CD14-positive monocyte (primary cell): ENCODE measurements around the gene NINJ1. TPM values are rescaled to one million over a fixed set of nuclear protein-coding genes. Genes with fewer than 3 reads are reported as not detected.

Source experiments
- DNase-seq, 3 donors: peaks; one replicate each; pipeline ENCODE4 v3.0.0-alpha.2; 2011 to 2022
- H2AFZ ChIP-seq: 2 replicates; pipeline ENCODE4 v1.6.0; 2012; ENCODE audit warnings: mild to moderate bottlenecking, low read depth, low read length, inconsistent platforms; ENCODE audit not compliant: insufficient read depth, poor library complexity, severe bottlenecking
- H3K27ac ChIP-seq, 2 donors: 1 replicate in 1 of 2; 2 replicates in 1 of 2; pipeline ENCODE4 v1.5.1; 2012 to 2013; ENCODE audit warnings: low read length in 2 of 2, control low read depth in 1 of 2, inconsistent platforms in 1 of 2, low read depth in 1 of 2, mild to moderate bottlenecking in 1 of 2
- H3K27me3 ChIP-seq, 2 donors: one replicate each; pipeline versions ENCODE4 v1.6.0 to v1.6.1; 2011 to 2013; ENCODE audit warnings: low read length in 2 of 2; ENCODE audit not compliant: control insufficient read depth in 2 of 2, insufficient read depth in 2 of 2
- H3K36me3 ChIP-seq, 2 donors: replicated peaks in 1 of 2; 1 replicate in 1 of 2; 2 replicates in 1 of 2; pipeline versions ENCODE4 v1.5.1 to v1.6.1; 2012 to 2013; ENCODE audit warnings: low read length in 2 of 2, control low read depth in 1 of 2, inconsistent platforms in 1 of 2, mild to moderate bottlenecking in 1 of 2; ENCODE audit not compliant: insufficient read depth in 2 of 2, control insufficient read depth in 1 of 2
- H3K4me1 ChIP-seq, 2 donors: 1 replicate in 1 of 2; 2 replicates in 1 of 2; pipeline versions ENCODE4 v1.5.1 to v1.6.1; 2012 to 2013; ENCODE audit warnings: low read length in 2 of 2, control low read depth in 1 of 2, inconsistent platforms in 1 of 2, mild to moderate bottlenecking in 1 of 2, moderate library complexity in 1 of 2; ENCODE audit not compliant: insufficient read depth in 2 of 2, control insufficient read depth in 1 of 2
- H3K4me2 ChIP-seq: replicated peaks from 2 replicates; pipeline ENCODE3; 2012; ENCODE audit warnings: low read length, moderate library complexity, mild to moderate bottlenecking; ENCODE audit not compliant: poor library complexity, severe bottlenecking; ENCODE audit errors: extremely low read depth
- H3K4me3 ChIP-seq, 3 experiments: fragments of 200-600 bp in 1 of 3; sonication (generic) in 1 of 3; replicated peaks in 1 of 3; 1 replicate in 2 of 3; 2 replicates in 1 of 3; pipeline ENCODE4 v1.5.1; 2011 to 2013; ENCODE audit warnings: low read length in 3 of 3, mild to moderate bottlenecking in 3 of 3, control low read depth in 2 of 3, low read depth in 2 of 3, inconsistent platforms in 1 of 3, moderate library complexity in 1 of 3
- H3K79me2 ChIP-seq: 2 replicates; pipeline ENCODE4 v1.6.0; 2012; ENCODE audit warnings: mild to moderate bottlenecking, control low read depth, inconsistent platforms, low read length, moderate library complexity; ENCODE audit not compliant: insufficient read depth
- H3K9ac ChIP-seq: 2 replicates; pipeline ENCODE4 v1.6.0; 2017; ENCODE audit warnings: low read length, mild to moderate bottlenecking; ENCODE audit not compliant: insufficient read depth, poor library complexity, severe bottlenecking
- H3K9me3 ChIP-seq, 2 donors: replicated peaks in 1 of 2; 1 replicate in 1 of 2; 2 replicates in 1 of 2; pipeline versions ENCODE4 v1.5.1 to v1.6.1; 2012 to 2013; ENCODE audit warnings: low read length in 2 of 2, control low read depth in 1 of 2; ENCODE audit not compliant: control insufficient read depth in 1 of 2, insufficient read depth in 1 of 2
- H4K20me1 ChIP-seq: 2 replicates; pipeline ENCODE4 v1.6.0; 2012; ENCODE audit warnings: mild to moderate bottlenecking, low read length, control low read depth, moderate library complexity; ENCODE audit not compliant: insufficient read depth
- H3K27ac Mint-ChIP-seq, 7 donors: one replicate each; pipeline ENCODE4 v1.8.0; 2020; ENCODE audit warnings: mild to moderate bottlenecking in 7 of 7, mixed read lengths in 7 of 7, moderate library complexity in 6 of 7, inconsistent platforms in 2 of 7
- H3K27me3 Mint-ChIP-seq, 3 donors: one replicate each; pipeline ENCODE4 v1.8.0; 2021 to 2022; ENCODE audit warnings: low read depth in 3 of 3, mild to moderate bottlenecking in 3 of 3, mixed read lengths in 3 of 3, moderate library complexity in 3 of 3, inconsistent platforms in 1 of 3
- H3K36me3 Mint-ChIP-seq, 2 donors: one replicate each; pipeline ENCODE4 v1.8.0; 2020; ENCODE audit warnings: mixed read lengths in 2 of 2, inconsistent platforms in 1 of 2, mild to moderate bottlenecking in 1 of 2
- H3K4me1 Mint-ChIP-seq: one replicate; pipeline ENCODE4 v1.8.0; 2020; ENCODE audit warnings: mild to moderate bottlenecking, mixed read lengths
- H3K4me3 Mint-ChIP-seq, 2 donors: one replicate each; pipeline ENCODE4 v1.8.0; 2020; ENCODE audit warnings: mild to moderate bottlenecking in 2 of 2, mixed read lengths in 2 of 2, moderate library complexity in 1 of 2
- H3K9me3 Mint-ChIP-seq, 7 donors: one replicate each; pipeline ENCODE4 v1.8.0; 2020 to 2022; ENCODE audit warnings: mixed read lengths in 7 of 7, mild to moderate bottlenecking in 6 of 7, moderate library complexity in 6 of 7, inconsistent platforms in 2 of 7
- WGBS: methylation state at CpG from one replicate; pipeline ENCODE4 v1.1.5; 2013; ENCODE audit warnings: missing lambda C conversion rate; ENCODE audit not compliant: insufficient coverage; 5-methylcytosine and 5-hydroxymethylcytosine counted together
- intact Hi-C, 2 donors: fragments of 100-400 bp; cut with micrococcal nuclease; formaldehyde crosslinking; loops; one replicate each; pipeline versions ENCODE4 v1.15.0 to v1.15.1; 2023
- polyA plus RNA-seq, 3 donors: library from polyadenylated mRNA; depleted of rRNA in 1 of 3; unstranded in 2 of 3; stranded (reverse) in 1 of 3; fragments of 300-500 nt in 2 of 3; fragments of >200 nt in 1 of 3; fragmentation: Illumina TruSeq in 2 of 3; gene quantifications; 1 replicate in 2 of 3; 2 replicates in 1 of 3; pipeline ENCODE4 v1.2.3, GENCODE V29; 2012 to 2021
- TF ChIP-seq, protein P1 (sequence below): fragments of 200-600 bp; IDR thresholded peaks from one replicate; pipeline ENCODE4 v1.8.0; 2022; ENCODE audit warnings: antibody characterized with exemption, mild to moderate bottlenecking

Gene NINJ1
- polyA plus RNA-seq, 3 donors: 290 to 610 (median 469) TPM

DNA sequence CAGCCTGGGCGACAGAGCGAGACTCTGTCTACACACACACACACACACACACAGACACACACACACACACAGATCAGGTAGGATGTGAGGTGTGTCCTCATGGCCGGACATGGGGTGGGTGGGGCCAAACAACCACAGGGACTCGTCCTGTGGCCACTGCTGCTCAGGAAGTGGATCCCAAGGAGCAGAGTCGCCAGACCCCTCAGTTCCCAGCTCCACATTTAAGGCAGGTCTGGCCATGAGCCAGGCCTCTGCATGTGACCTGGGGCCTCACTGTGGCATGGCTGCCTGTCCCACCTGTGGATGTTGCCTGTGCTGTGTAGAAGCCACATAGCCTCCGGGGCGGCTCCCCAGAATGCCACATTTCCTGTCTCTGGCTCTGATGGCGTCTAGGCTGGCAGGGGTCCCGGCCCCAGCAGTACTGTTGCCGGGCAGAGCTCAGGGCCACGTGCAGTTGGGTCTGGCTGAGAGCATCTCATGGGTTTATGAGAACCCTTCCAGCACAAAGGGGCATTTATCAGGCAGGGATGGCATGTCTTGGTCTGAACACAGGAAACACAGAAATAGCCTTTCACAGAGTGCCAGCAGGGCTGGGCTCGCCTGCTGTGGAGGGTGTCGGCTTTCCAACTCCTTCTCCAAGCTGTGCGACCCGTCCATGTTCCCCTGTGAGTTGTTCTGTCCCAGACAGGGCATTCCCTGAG is 9.9 kb upstream of the NINJ1 start:
- Histone ChIP-seq H3K27ac (no peak overlapping the region), H3K4me3 (no peak overlapping the region), H3K36me3 (no peaks in the 10 kb centered on the region), H2AFZ (peak overlapping the region; percentile 68), H3K79me2 (no peaks in the 10 kb centered on the region), H3K27me3 (peaks cover 0 to 2% of the 10 kb centered on the region in 2 donors), H3K4me1 (peaks cover 17 to 23% of the 10 kb centered on the region in 2 donors), H3K9me3 (peaks cover 0 to 5% of the 10 kb centered on the region in 2 donors), H3K9ac (no peak overlapping the region), H3K4me2 (peak overlapping the region; percentile 9), H4K20me1 (no peaks in the 10 kb centered on the region)
- WGBS: 0% methylated on average over 11 of the region's 15 CpGs
- Mint-ChIP-seq H3K4me3 (peak overlapping the region; percentile 14 to 32), H3K27me3 (peaks cover 4 to 12% (median 7%) of the 10 kb centered on the region in 3 donors), H3K36me3 (peaks cover 0 to 5% of the 10 kb centered on the region in 2 donors), H3K4me1 (peaks cover 24% of the 10 kb centered on the region), H3K27ac (peak overlapping the region in 1 of 7 donors; percentile 13), H3K9me3 (peaks cover 0 to 13% (median 5%) of the 10 kb centered on the region in 7 donors)
- TF ChIP-seq, protein P1, sequence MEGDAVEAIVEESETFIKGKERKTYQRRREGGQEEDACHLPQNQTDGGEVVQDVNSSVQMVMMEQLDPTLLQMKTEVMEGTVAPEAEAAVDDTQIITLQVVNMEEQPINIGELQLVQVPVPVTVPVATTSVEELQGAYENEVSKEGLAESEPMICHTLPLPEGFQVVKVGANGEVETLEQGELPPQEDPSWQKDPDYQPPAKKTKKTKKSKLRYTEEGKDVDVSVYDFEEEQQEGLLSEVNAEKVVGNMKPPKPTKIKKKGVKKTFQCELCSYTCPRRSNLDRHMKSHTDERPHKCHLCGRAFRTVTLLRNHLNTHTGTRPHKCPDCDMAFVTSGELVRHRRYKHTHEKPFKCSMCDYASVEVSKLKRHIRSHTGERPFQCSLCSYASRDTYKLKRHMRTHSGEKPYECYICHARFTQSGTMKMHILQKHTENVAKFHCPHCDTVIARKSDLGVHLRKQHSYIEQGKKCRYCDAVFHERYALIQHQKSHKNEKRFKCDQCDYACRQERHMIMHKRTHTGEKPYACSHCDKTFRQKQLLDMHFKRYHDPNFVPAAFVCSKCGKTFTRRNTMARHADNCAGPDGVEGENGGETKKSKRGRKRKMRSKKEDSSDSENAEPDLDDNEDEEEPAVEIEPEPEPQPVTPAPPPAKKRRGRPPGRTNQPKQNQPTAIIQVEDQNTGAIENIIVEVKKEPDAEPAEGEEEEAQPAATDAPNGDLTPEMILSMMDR: no peak
- DNase-seq: no peak
- intact Hi-C loops: no loop called here

DNA sequence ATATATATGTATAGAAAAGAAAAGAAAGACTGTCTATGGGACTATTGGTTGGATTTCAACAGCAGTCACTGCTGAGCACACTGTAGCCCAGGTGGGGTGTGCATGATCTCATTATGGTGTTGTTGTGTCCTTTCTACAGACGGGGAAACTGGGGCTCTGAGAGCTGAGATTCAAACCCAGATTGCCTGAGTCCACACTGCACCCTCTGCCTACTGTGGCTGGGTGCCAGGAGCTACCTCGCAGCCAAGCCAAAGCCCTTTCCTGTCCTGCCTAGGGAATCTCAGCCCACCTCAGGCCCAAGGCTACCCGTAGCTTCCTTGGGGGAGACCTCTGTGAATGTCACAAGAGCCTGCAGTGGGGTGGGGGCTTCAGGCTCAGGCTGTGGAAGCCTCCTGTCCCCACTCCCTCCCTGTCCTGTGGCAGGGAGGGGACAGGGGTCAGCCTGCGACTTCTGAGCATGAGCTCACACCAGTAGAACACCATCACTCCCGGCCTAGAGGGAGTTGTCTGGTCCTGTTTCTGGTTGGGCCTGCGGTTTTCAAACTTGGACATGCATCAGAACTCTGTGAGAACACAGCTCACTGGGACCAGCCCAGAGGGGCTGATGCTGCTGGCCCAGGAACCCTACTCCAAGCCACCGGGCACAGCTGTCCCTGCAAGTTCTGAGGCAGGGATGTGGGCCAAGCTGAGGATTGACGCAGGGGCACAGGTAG is 7.9 kb upstream of the NINJ1 start:
- H3K4me1 Mint-ChIP-seq: peaks cover 36% of the 10 kb centered on the region
- no peak for DNase-seq

More for the DNA sequence above, 7.9 kb upstream of the NINJ1 start:
- peaks cover 0 to 6% of the 10 kb centered on the region in 2 donors for H3K9me3 ChIP-seq
- no peak overlapping the region for H3K9ac ChIP-seq
- H3K79me2 ChIP-seq: no peaks in the 10 kb centered on the region
- TF ChIP-seq, protein P1: no peak
- peaks cover 25 to 32% of the 10 kb centered on the region in 2 donors for H3K4me1 ChIP-seq
- H3K27ac Mint-ChIP-seq: peak overlapping the region in 1 of 7 donors; percentile 58
- H3K4me2 ChIP-seq: no peak overlapping the region
- no peak overlapping the region for H2AFZ ChIP-seq
- peaks cover 4 to 16% (median 7%) of the 10 kb centered on the region in 7 donors for H3K9me3 Mint-ChIP-seq
- no peak overlapping the region for H3K27ac ChIP-seq
- 70% methylated on average over 2 of the region's 8 CpGs for WGBS
- intact Hi-C loops: no loop called here
- H3K4me3 Mint-ChIP-seq: no peak overlapping the region
- H3K4me3 ChIP-seq: no peak overlapping the region
- H3K36me3 Mint-ChIP-seq: peaks cover 4 to 5% of the 10 kb centered on the region in 2 donors
- H3K27me3 ChIP-seq: peaks cover 0 to 2% of the 10 kb centered on the region in 2 donors
- H4K20me1 ChIP-seq: no peaks in the 10 kb centered on the region
- no peaks in the 10 kb centered on the region for H3K36me3 ChIP-seq
- H3K27me3 Mint-ChIP-seq: peaks cover 7 to 11% (median 7%) of the 10 kb centered on the region in 3 donors
